Lower leg skin (tissue), 4 donors: Measurements from ENCODE around the gene IL36RN. TPM values are rescaled to one million over a fixed set of nuclear protein-coding genes. Genes with fewer than 3 reads are reported as not detected.

Source experiments
- DNase-seq, 2 donors: peaks; one replicate each; pipeline ENCODE4 v3.0.0-alpha.2; 2019; ENCODE audit warnings: low spot score in 2 of 2
- H3K4me3 ChIP-seq: fragments of 200-600 bp; sonication (generic); 2 replicates; pipeline ENCODE4 v1.5.1; 2017; ENCODE audit warnings: mild to moderate bottlenecking, low read depth; ENCODE audit not compliant: poor library complexity, severe bottlenecking
- POLR2A ChIP-seq, 2 donors: fragments of 450-650 bp; IDR thresholded peaks; one replicate each; pipeline ENCODE4 v1.6.1; 2016 to 2017; ENCODE audit warnings: antibody characterized with exemption in 2 of 2, mild to moderate bottlenecking in 1 of 2, moderate library complexity in 1 of 2
- WGBS, 2 donors: methylation state at CpG; one replicate each; pipeline ENCODE4 v1.1.5; 2018; 5-methylcytosine and 5-hydroxymethylcytosine counted together
- intact Hi-C: fragments of 100-400 bp; cut with DNase I; formaldehyde crosslinking; loops from one replicate; pipeline ENCODE4 v1.15.0; 2023; ENCODE audit warnings: low total_unique reads
- total RNA-seq, 4 donors: library from RNA; depleted of rRNA; stranded (reverse); fragments of >200 nt; gene quantifications; one replicate each; pipeline ENCODE4 v1.1.0, GENCODE V29; 2016
- TF ChIP-seq, protein P1 (sequence below), 3 donors: fragments of 450-650 bp; IDR thresholded peaks; one replicate each; pipeline ENCODE4 v1.5.1; 2016; ENCODE audit warnings: antibody characterized with exemption in 3 of 3, mild to moderate bottlenecking in 3 of 3, moderate library complexity in 2 of 3

Gene IL36RN
- total RNA-seq, 4 donors from 2014 or later = 51.0 to 121 (median 96.2) TPM

DNA sequence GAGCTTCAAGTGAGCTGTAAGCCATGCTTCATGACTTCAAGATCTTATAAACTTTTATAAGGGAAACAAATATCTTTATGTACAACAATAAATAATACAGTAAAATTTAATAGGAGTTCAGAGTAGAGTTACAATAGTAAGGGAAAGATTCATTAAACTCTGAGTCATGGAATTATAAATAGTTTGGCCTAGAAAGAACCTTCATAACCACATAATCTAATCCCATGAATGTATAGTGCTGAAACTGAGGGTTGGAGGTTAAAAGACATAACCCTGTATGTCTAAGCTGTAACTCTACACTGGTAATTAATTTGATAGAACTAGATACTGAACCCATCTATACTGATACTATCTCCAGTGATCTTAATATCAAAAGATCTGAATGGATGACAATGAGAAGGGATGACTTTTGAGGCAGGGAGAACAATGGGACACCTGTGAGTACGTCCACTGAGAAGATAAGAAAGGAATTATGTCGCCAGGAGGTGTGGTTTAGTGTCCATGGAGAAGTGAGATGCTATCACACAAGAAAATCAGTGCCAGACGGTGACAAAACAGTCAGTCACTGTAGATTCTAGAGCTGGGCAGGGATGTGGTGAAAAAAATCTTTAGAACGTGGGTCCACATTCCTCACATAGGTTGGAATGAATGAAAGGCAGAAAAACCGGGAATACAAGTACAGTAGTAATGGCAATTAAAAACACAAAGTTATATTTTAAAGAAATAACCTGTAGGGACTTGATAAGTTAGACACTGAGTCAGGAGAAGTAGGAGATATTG lies 9.9 kb downstream of the IL36RN start:
- intact Hi-C loops = no loop called here
- TF ChIP-seq, protein P1, sequence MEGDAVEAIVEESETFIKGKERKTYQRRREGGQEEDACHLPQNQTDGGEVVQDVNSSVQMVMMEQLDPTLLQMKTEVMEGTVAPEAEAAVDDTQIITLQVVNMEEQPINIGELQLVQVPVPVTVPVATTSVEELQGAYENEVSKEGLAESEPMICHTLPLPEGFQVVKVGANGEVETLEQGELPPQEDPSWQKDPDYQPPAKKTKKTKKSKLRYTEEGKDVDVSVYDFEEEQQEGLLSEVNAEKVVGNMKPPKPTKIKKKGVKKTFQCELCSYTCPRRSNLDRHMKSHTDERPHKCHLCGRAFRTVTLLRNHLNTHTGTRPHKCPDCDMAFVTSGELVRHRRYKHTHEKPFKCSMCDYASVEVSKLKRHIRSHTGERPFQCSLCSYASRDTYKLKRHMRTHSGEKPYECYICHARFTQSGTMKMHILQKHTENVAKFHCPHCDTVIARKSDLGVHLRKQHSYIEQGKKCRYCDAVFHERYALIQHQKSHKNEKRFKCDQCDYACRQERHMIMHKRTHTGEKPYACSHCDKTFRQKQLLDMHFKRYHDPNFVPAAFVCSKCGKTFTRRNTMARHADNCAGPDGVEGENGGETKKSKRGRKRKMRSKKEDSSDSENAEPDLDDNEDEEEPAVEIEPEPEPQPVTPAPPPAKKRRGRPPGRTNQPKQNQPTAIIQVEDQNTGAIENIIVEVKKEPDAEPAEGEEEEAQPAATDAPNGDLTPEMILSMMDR (IDR thresholded peaks at IDR 0.05) = no peak
- no peak for TF ChIP-seq POLR2A (IDR thresholded peaks at IDR 0.05)
- 24 to 25% methylated on average over 5 of the region's 5 CpGs for WGBS, 2 donors
- no peak for DNase-seq
- no peak overlapping the region for H3K4me3 ChIP-seq

GRCh38 chr2:113069676-113070605 lies 10.9 kb downstream of the IL36RN start:
- 75 to 88% methylated on average over 4 of the region's 4 CpGs for WGBS, 2 donors

GRCh38 chr2:113070606-113070975 lies 11.6 kb downstream of the IL36RN start:
- 64 to 77% methylated on average over 1 of the region's 1 CpG for WGBS, 2 donors
- H3K4me3 ChIP-seq = no peak overlapping the region
- TF ChIP-seq, protein P1 (IDR thresholded peaks at IDR 0.05) = no peak
- TF ChIP-seq POLR2A (IDR thresholded peaks at IDR 0.05) = no peak
- intact Hi-C loops = no loop called here
- peak in 1 of 2 donors; percentile 5 for DNase-seq

More at GRCh38 chr2:113069676-113070605, 10.9 kb downstream of the IL36RN start:
- intact Hi-C loops = no loop called here
- no peak overlapping the region for H3K4me3 ChIP-seq
- TF ChIP-seq, protein P1 (IDR thresholded peaks at IDR 0.05) = no peak
- TF ChIP-seq POLR2A (IDR thresholded peaks at IDR 0.05) = no peak
- DNase-seq = peak in 1 of 2 donors; percentile 50

- WGBS, 2 donors = 19 to 20% methylated on average over 2 to 4 of the region's 4 CpGs
- TF ChIP-seq POLR2A (IDR thresholded peaks at IDR 0.05) = no peak
- TF ChIP-seq, protein P1 (IDR thresholded peaks at IDR 0.05) = no peak
- intact Hi-C loops = no loop called here
- no peak overlapping the region for H3K4me3 ChIP-seq
- no peak for DNase-seq
Observed at GRCh38 chr2:113072584-113072983, 13.6 kb downstream of the IL36RN start.

DNA sequence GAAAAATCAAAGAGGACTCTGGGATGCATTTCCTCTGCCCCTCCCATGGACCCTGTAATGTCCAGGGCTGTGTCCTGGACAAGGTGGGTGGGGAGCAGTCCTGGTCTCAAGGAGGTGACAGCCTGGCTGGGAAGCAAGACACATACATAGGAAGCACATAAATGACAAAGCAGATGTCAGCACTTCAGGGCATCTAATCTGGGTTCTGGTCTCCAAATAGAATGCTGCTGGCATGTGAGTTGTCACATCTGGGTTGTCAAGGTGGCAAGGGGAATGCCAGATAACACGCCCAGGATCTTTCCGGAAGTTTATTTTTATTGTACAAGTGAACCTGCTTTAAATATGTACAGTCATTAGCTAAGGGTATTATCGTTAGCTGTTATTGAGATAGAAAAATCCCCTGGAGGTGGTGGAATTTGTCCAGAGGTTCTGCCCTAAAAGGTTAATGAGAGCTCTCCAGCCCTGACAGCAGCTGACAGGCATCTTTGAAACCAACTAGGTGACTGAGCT lies 14.4 kb downstream of the IL36RN start:
- intact Hi-C loops = no loop called here
- WGBS, 2 donors = 32 to 49% methylated on average over 3 of the region's 3 CpGs
- no peak overlapping the region for H3K4me3 ChIP-seq
- no peak for TF ChIP-seq POLR2A (IDR thresholded peaks at IDR 0.05)
- TF ChIP-seq, protein P1 (IDR thresholded peaks at IDR 0.05) = no peak
- no peak for DNase-seq
